Stomach (tissue), 9 donors: ENCODE data around the gene PKNOX2. TPM values are rescaled to one million over a fixed set of nuclear protein-coding genes. Genes with fewer than 3 reads are reported as not detected.

Experiments used
- DNase-seq, 2 donors: peaks; one replicate each; pipeline versions ENCODE4 v3.0.0 to v3.0.0-alpha.2; 2013 to 2019
- H3K27ac ChIP-seq, 5 donors: fragments of 200-600 bp in 4 of 5; sonication (generic) in 4 of 5; one replicate each; pipeline ENCODE4 v1.5.1; 2013 to 2019; ENCODE audit warnings: mild to moderate bottlenecking in 1 of 5, moderate library complexity in 1 of 5
- H3K27me3 ChIP-seq, 3 donors: fragments of 200-600 bp; sonication (generic); one replicate each; pipeline ENCODE4 v1.5.1; 2017 to 2019; ENCODE audit warnings: mixed run types in 1 of 3
- H3K36me3 ChIP-seq, 4 donors: fragments of 200-600 bp; sonication (generic); 1 replicate in 3 of 4; 2 replicates in 1 of 4; pipeline ENCODE4 v1.5.1; 2016 to 2019
- H3K4me1 ChIP-seq, 4 donors: fragments of 200-600 bp; sonication (generic); one replicate each; pipeline ENCODE4 v1.5.1; 2016 to 2019
- H3K4me3 ChIP-seq, 4 donors: fragments of 200-600 bp; sonication (generic) in 3 of 4; one replicate each; pipeline ENCODE4 v1.5.1; 2016 to 2019; ENCODE audit warnings: mild to moderate bottlenecking in 1 of 4
- H3K9me3 ChIP-seq, 4 donors: fragments of 200-600 bp; sonication (generic); one replicate each; pipeline ENCODE4 v1.5.1; 2016 to 2019
- CTCF ChIP-seq, 7 experiments: fragments of 450-650 bp in 4 of 7; fragments of 200-600 bp in 3 of 7; sonication (generic) in 3 of 7; IDR thresholded peaks; one replicate each; pipeline ENCODE4 v1.5.1; 2016 to 2019; ENCODE audit warnings: antibody characterized with exemption in 7 of 7, control low read depth in 2 of 7, mild to moderate bottlenecking in 1 of 7
- EP300 ChIP-seq: sonication (generic); formaldehyde crosslinking; IDR thresholded peaks from one replicate; pipeline ENCODE4 v1.6.1; 2017; ENCODE audit warnings: antibody characterized with exemption
- POLR2A ChIP-seq, 4 donors: fragments of 450-650 bp; IDR thresholded peaks; one replicate each; pipeline ENCODE4 v1.6.1; 2016; ENCODE audit warnings: antibody characterized with exemption in 4 of 4, control low read depth in 2 of 4, mild to moderate bottlenecking in 1 of 4, moderate library complexity in 1 of 4
- POLR2AphosphoS5 ChIP-seq, 3 donors: sonication (generic); formaldehyde crosslinking; IDR thresholded peaks; one replicate each; pipeline ENCODE4 v1.6.1; 2016; ENCODE audit warnings: antibody characterized with exemption in 3 of 3
- WGBS, 5 donors: extraction: QIAGEN DNeasy Blood & Tissue Kit in 3 of 5; methylation state at CpG; one replicate each; pipeline versions ENCODE4 v1.1.5 to v1.1.7; 2013 to 2018; 5-methylcytosine and 5-hydroxymethylcytosine counted together
- intact Hi-C: fragments of 100-400 bp; cut with DNase I; formaldehyde crosslinking; loops from one replicate; pipeline ENCODE4 v1.15.1; 2023; ENCODE audit warnings: low total_unique reads
- polyA plus RNA-seq, 3 donors: library from polyadenylated mRNA; stranded (reverse); fragments of 200-250 nt; gene quantifications; one replicate each; pipeline ENCODE4 v1.2.3, GENCODE V29; 2013
- total RNA-seq, 5 donors: library from RNA; depleted of rRNA; stranded (reverse); fragments of >200 nt; gene quantifications; one replicate each; pipeline versions ENCODE4 v1.1.0 to v1.2.3, GENCODE V29; 2014 to 2016
- donor health status: healthy with polysubstance abuse.
- donor health status: Bipolar disorder and iron deficiency.
- donor health status: healthy.

The PKNOX2 gene
- total and polyA plus RNA-seq, 8 donors = 0.83 to 4.9 (median 2.3) TPM; not detected in 1

- no peak for DNase-seq
- H3K4me1 ChIP-seq = no peaks in the 10 kb centered on the region
- no peak overlapping the region for H3K27ac ChIP-seq
- H3K4me3 ChIP-seq = no peak overlapping the region
- TF ChIP-seq POLR2A (IDR thresholded peaks at IDR 0.05) = no peak
- TF ChIP-seq EP300 = no peak
- no peak for TF ChIP-seq CTCF (IDR thresholded peaks at IDR 0.05)
- no peak for TF ChIP-seq POLR2AphosphoS5 (IDR thresholded peaks at IDR 0.05)
- no peaks in the 10 kb centered on the region for H3K9me3 ChIP-seq
- H3K36me3 ChIP-seq = no peaks in the 10 kb centered on the region
- WGBS, 5 donors = 69 to 80% (median 79%) methylated on average over 8 of the region's 8 CpGs
- peaks cover 0 to 21% (median 6%) of the 10 kb centered on the region in 3 donors for H3K27me3 ChIP-seq
- intact Hi-C loops = no loop called here
Observed at GRCh38 chr11:125156346-125157117, 8.0 kb upstream of the PKNOX2 start.

GRCh38 chr11:125157118-125157733 lies 7.3 kb upstream of the PKNOX2 start:
- peaks cover 0 to 21% (median 6%) of the 10 kb centered on the region in 3 donors for H3K27me3 ChIP-seq
- TF ChIP-seq EP300 = no peak
- TF ChIP-seq POLR2AphosphoS5 (IDR thresholded peaks at IDR 0.05) = no peak
- TF ChIP-seq POLR2A (IDR thresholded peaks at IDR 0.05) = no peak
- TF ChIP-seq CTCF (IDR thresholded peaks at IDR 0.05) = no peak
- no peak overlapping the region for H3K27ac ChIP-seq
- H3K36me3 ChIP-seq = no peaks in the 10 kb centered on the region
- WGBS, 5 donors = 81 to 92% (median 91%) methylated on average over 6 of the region's 6 CpGs
- no peak overlapping the region for H3K4me3 ChIP-seq
- intact Hi-C loops = no loop called here
- no peaks in the 10 kb centered on the region for H3K4me1 ChIP-seq
- H3K9me3 ChIP-seq = no peaks in the 10 kb centered on the region
- no peak for DNase-seq

- no peaks in the 10 kb centered on the region for H3K36me3 ChIP-seq
- WGBS, 5 donors = 72 to 85% (median 79%) methylated on average over 10 of the region's 10 CpGs
- no peak overlapping the region for H3K27ac ChIP-seq
- TF ChIP-seq CTCF (IDR thresholded peaks at IDR 0.05) = no peak
- TF ChIP-seq POLR2A (IDR thresholded peaks at IDR 0.05) = no peak
- no peak for TF ChIP-seq POLR2AphosphoS5 (IDR thresholded peaks at IDR 0.05)
- no peak for TF ChIP-seq EP300
- no peak overlapping the region for H3K4me3 ChIP-seq
- DNase-seq = peak in 1 of 2 donors; percentile 39
- H3K27me3 ChIP-seq = peaks cover 0 to 21% (median 6%) of the 10 kb centered on the region in 3 donors
- H3K9me3 ChIP-seq = no peaks in the 10 kb centered on the region
- intact Hi-C loops = no loop called here
- no peaks in the 10 kb centered on the region for H3K4me1 ChIP-seq
Observed at GRCh38 chr11:125157953-125158680, 6.4 kb upstream of the PKNOX2 start.

- WGBS, 5 donors = 68 to 78% (median 76%) methylated on average over 4 of the region's 4 CpGs
- H3K27me3 ChIP-seq = peaks cover 0 to 40% (median 31%) of the 10 kb centered on the region in 3 donors
- no peak for DNase-seq
- H3K4me1 ChIP-seq = peaks cover 22 to 43% (median 36%) of the 10 kb centered on the region in 4 donors
- H3K9me3 ChIP-seq = no peaks in the 10 kb centered on the region
- H3K36me3 ChIP-seq = no peaks in the 10 kb centered on the region
- H3K27ac ChIP-seq = peak overlapping the region in 1 of 5 donors; percentile 92
- no peak for TF ChIP-seq EP300
- no peak for TF ChIP-seq POLR2AphosphoS5 (IDR thresholded peaks at IDR 0.05)
- intact Hi-C loops = loop anchor here (5.0 kb wide), 1 partner anchor 185 kb away; no protein-coding TSS in a partner anchor
- H3K4me3 ChIP-seq = no peak overlapping the region
Observed at GRCh38 chr11:125162743-125163142, 1.8 kb upstream of the PKNOX2 start.
